Midbrain (tissue), 1 donor: ENCODE results near the gene LIG3.
"Not testable (repeated sequence)": the region's sequence is repeated elsewhere in the genome, so short reads cannot be mapped to it uniquely, and the experiment has no call there.

ENCODE experiments used
- DNase-seq: peaks from one replicate; lab custom pipeline; 2025; lab: John Stamatoyannopoulos, UW

LIG3 gene

DNA sequence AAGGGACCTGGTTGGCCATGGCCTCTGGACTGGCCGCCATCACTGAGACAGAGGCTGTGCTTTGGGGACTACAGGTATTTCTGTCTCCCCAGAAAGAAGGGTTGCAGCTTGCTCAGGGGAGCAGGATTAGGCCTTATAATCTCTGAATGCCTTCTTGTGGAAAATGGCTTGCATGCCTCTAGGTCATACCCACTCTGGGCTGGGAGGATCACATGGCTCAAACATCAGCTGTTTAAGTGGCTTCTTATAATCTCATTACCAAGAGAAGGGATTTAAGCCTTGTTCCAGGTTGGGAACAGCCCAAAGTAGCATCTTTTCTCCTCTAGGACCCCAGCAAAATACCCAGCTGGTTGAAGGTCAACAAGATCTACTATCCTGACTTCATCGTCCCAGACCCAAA lies 19.1 kb downstream of the LIG3 start:
- no peak for DNase-seq

DNA sequence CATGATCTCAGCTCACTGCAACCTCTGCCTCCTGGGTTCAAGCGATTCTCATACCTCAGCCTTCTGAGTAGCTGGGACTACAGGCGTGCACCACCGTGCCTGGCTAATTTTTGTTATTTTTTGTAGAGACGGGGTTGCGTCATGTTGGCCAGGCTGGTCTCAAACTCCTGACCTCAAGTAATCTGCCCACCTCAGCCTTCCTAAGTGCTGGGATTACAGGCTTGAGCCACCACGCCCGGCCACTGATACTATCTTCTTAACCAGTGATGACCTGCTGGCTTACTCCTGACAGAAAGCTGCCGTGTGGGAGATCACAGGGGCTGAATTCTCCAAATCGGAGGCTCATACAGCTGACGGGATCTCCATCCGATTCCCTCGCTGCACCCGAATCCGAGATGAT lies 20.7 kb downstream of the LIG3 start:
- not testable (repeated sequence) for DNase-seq

DNA sequence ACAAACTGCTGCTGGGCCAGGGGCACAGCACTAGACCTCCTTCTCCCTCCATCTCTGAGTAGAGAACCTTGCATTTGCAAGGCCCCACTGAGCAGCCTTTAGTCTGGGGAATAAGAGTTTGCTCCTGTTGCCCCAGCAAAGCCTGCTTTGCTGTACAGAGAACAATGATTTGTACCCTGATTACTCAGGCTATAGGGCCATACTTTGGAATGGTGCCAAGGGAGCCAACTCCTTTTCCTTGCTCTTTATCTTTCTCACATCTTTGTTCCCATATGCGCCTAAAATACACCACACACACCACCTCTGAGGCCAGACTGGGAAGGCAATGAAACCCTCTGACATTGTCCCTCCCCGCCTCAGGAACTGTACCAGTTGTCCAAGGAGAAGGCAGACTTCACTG lies 21.2 kb downstream of the LIG3 start:
- DNase-seq, result no peak

DNA sequence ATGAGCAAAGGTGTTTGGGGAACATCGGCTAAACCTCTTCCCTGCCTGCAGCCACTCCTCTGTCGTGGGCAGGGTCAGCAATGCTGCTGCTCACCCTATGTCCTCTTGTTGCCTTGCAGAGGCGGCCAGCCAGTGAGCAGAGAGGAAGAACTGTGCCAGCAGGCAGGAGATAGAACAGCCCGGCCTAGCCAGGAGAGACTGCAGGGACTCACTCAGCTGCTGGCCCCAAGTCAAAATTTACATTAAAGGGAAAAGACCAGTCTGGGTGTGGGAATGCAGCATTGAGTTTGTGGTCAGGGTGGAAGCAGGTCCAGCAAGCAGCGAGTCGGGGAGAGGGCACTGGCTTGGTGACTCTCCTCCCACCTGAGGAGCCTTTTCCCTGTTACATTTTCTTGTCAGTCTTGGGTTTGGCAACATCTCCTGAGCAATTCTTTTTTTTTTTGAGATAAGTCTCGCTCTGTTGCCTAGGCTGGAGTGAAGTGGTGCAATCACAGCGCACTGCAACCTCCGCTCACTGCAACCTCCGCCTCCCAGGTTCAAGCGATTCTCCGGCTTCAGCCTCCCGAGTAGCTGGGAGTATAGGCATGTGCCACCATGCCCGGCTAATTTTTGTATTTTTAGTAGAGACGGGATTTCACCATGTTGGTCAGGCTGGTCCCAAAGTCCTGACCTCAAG lies 22.7 kb downstream of the LIG3 start:
- no peak for DNase-seq

DNA sequence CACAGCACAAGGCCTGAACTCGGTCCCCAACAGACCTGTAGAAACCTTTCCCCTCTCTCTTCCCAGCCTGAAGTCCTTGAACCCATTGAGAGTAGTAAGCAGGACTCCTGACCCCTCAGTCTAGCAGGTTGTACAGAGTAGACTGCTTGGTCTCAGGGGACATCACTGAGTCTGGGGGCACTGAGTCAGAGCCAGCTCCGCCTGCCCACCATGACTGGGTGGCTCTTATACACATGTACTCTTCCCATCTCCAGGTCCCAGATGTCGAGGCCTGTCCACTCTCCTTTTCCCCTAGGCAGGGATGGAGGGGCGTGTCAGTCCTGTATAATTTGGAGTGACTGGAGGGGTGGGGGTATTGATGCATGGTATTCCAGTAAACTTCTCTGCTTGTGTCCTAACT lies 23.5 kb downstream of the LIG3 start:
- no peak for DNase-seq

DNA sequence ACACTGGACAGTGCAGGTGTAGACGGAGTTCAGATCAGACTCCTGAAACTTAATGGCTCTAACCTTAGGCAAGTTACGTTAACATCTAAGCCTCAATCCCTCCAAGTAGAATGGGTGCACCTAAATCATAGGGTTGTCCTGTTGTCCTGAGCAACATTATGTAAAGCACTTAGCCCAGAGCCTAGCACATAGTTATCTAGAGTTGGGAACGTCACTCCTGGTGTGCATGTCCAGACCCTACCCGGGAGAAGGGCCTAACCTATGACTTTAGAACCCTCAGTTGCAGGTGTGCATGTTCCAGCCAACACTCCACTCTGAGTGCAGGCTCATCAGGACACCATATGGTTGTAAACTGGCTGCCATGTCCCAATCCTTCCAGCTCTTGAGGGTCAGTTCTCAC lies 26.0 kb downstream of the LIG3 start:
- no peak for DNase-seq

DNA sequence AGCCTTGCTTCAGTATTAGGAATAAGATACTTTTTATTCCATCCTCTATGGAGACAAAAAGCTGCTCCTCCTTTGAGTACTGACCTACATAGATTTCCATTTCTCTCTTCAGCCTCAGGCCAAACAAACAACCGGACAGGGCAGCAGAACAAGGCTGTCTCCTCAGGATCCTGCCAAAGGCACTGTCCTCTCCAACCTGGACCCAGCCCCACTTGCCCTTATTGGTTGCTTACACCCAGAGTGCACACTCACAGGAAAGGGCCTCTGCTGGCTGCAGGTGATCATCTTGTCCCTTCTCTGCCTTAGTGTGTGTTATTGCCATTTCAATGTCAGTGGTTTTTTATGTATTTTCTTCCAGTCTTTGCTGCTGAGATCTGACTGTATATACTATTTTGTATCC lies 26.6 kb downstream of the LIG3 start:
- peak; percentile 15 for DNase-seq

DNA sequence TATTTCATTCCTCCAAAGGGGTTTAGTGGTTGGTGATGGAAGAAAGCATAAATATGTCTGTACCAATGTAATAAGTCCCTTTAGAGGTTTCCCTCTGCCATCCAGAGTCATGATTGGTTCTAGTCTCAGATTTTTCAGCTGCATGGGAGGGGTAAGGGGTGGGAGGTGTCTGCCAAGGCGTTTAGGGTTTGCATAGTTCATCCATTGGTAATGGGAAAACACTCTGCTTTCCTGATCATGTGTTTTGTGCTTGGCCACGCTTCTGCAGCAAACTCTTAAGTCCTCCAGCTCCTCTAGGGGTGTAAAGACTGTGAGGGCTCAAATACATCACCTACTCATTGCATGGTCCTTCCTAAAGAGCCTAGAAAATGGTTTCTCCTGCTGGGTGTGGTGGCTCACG lies 29.8 kb downstream of the LIG3 start:
- DNase-seq, result no peak

DNA sequence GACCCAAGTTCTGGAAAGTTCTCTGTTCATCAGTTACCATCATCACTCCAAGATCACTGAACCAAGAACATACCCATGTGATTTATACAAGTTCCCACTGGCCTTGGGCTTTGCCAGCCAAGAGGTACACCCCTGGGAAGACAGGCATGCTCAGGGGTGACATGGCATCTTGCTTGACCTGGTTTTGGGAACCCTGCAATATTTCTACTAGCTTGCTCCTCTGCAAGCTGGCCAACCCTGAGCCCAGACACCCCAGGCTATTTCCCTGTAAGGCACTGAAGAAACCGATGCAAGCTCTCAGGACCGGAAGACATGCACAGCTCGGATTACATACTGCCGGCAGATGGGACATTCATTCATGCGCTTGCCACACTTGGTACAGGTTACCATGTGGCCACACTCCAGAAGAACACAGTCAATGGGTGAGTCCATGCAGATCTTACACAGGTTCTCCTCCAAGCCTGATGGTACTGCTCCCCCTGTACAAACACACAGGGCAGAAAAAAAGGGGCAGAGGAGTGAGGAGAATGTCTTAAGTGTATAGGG lies 31.4 kb downstream of the LIG3 start:
- no peak for DNase-seq

DNA sequence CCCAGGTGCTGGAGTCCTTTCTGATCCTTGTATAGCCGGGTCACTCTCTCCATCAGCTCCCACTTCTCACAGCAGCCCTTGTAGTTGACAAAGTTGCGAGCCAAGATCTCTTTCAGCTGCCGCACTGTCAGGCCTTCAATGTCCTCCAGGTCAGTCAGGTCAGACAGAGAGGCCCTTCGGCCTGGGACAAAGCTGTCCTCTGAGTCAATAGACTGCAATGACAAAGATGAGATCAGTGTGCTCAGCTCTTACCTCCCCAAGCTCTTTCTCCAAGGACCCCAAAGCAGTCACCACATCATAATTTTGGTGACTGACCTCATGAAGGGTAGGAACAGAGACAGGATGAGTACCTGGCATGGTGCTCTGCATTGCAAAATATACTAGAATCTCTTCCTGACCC lies 36.1 kb downstream of the LIG3 start:
- DNase-seq, result no peak

DNA sequence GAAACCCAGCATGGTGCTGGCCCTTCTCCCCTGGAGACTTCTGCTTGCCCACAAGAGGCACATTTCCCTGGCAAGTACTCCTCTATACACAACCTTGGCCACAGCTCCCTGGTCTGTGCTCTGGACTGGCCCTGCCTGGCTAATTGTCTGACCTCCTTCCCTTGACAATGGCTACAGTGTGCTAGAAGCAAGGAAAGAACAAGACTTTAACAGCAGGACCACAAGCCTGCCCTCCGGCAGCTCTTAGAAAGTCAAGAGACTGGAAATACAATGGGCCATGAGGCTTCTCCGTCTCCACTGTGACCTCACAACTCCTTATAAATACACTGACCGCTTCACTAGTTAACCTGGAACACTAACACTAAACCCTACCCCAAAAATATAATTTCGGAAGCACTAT lies 36.7 kb downstream of the LIG3 start:
- DNase-seq, result no peak

DNA sequence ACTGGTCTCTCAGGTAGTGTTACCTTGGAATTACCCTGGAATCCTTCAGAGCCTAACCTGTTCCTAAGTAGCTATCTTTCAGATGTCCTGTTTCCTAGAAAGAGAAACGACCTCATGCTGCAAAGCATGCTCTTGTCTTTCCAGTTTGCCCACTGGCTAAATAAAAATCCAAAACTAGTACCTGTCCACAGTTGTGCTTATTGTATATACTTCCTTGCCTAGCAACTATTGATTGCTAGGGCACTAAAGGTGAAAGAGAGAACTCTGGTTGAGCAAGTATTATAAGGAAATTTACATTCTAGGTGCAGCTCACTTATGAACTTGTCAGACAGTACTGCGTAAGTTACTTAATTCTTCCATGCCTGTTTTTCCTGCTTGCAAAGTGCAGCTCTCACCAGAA lies 38.5 kb downstream of the LIG3 start:
- no peak for DNase-seq

DNA sequence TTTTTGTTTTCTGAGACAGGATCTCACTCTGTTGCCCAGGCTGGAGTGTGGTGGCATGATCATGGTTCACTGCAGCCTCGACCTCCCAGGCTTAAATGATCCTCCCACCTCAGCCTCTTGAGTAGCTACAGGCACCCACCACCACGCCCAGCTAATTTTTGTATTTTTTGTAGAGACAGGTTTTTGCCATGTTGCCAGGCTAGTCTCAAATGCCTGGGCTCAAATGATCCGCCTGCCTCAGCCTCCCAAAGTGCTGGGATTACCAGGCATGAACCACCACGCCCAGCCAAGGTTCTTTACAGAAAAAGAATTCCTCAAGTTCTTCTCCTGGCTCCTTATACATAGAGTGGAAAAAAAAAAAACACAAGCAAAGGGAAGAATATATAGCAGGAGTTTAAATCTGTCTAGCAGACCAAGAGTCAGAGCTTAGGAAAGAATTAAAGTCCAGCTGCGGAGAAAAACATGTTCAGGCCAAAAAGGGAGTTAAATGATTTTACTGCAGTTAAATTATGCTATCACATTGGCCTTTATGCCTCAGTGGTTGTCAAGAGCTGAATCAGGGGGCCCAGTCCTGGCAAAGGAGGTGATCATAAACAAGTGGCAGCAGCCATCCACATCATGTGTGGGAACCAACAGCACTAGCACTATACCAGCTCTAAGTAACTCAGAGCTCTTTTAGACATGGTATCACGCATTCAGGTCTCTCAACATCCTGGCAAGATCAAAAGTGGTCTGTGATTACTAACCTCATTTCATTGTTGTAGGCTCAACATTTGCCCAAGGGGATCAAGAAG lies 39.3 kb downstream of the LIG3 start:
- DNase-seq, result no peak

DNA sequence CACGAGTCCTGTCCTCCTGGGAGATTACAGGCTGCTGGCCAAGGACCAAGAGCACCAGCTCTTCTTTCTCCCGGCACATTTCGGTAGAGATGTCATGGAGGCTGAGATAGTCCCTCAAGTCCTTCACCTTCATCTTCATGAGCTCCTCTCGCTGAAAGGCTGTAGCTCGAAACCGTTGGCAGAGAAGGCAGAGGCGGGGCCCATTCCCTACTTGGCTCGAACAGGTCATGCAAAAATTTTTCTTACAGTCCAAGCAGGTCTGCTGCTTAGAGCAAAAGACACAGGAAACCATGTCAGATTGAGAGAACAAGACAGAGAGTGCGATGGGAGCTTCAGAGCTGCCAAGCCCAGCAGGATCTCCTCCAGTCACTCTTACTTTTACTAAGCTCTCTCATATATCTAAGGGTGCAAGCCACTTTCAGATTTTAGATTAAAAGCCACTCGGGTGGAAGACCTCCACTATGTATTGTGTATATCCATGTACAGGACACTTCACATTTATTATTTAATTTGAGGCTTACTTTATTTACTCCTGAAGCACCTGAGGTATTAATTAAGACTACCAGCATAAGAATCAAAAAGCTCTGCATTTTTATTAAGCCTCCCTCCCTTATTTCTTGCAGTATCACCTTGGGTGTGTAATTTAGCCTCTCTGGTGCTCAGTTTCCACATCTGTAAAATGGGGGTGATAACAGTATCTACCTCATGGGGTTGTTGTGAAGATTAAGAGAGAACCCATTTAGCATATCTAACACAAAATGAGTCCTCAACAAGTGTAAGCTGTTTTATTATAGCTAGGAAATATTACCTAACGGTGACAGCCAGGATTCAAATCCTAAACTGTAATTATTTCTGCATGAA lies 41.4 kb downstream of the LIG3 start:
- DNase-seq, result no peak

DNA sequence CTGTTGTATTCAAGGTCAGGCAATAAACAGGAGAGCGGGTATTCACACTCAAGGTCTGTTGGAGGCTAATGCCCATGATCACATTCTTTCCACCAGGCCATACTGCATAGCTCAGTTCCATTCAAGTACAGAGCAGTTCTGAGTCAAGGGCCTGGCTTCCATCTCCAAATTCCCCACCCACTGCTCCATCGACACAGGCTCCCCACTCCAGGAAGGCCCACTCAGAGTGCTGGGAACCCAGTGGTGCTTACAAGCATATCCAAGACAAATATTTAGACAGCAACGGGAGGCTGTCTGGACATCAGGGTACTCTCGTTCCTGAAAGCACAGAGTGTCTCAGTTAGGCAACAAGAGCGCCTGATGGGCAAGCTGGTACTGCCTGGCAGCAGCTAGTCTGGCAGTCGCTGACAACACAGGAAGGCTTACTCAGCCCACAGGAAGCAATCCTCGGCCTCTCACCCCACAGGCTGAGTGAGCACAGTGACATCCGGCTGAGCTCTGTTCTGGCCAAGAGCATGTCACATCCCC lies 42.3 kb downstream of the LIG3 start:
- peak; percentile 91 for DNase-seq

DNA sequence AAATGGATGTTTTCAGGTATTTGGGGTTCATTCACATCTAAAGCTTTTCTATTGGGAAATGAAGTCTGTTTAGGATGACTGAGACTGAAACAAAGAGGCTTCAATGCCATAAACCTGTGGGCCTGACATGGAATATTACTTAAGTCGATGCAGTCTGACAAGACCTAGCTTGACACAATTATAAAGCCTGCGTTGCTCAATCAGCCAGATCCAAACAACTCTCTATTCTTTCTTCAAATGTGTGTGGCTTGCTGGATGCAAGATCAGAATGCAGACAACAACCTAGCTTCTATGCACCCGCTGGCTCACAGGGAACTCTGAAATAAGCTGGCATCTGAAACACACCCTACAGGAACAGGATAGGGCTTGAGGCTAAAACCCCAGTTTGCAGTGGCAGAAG lies 43.2 kb downstream of the LIG3 start:
- peak; percentile 37 for DNase-seq

DNA sequence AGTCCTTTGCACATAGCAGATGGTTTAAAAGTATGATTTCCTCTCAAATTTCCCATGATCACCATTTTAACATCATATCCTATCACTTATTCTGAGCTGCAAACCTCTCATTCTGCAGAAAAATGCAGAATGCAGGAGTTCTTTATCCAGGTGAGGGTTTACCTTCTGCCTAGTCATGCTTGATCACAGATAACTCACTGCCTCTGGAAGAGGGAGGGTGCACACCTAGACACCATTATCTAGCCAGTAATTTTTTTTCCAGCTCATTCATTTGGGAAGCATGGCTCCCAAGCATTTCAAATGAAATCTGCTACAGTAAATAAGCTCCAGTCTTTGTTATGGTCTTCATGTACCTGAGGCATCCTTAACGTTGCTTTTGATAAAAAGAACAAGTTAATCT lies 45.2 kb downstream of the LIG3 start:
- no peak for DNase-seq

DNA sequence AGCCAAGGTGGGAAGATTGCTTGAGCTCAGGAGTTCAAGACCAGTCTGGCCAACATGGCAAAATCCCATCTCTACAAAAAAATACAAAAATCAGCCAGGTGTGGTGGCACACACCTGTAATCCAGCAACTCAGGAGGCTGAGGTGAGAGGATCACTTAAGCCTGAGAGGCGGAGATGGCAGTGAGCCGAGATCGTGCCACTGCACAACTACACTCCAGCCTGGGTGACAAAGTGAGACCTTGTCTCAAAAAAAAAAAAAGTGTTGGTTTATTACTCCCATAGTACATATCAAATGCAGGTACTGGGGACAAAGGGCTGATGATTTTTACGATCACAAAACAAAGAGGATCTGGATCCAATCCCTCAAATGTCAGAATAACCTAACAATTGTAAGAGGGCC lies 47.8 kb downstream of the LIG3 start:
- DNase-seq, result not testable (repeated sequence)

DNA sequence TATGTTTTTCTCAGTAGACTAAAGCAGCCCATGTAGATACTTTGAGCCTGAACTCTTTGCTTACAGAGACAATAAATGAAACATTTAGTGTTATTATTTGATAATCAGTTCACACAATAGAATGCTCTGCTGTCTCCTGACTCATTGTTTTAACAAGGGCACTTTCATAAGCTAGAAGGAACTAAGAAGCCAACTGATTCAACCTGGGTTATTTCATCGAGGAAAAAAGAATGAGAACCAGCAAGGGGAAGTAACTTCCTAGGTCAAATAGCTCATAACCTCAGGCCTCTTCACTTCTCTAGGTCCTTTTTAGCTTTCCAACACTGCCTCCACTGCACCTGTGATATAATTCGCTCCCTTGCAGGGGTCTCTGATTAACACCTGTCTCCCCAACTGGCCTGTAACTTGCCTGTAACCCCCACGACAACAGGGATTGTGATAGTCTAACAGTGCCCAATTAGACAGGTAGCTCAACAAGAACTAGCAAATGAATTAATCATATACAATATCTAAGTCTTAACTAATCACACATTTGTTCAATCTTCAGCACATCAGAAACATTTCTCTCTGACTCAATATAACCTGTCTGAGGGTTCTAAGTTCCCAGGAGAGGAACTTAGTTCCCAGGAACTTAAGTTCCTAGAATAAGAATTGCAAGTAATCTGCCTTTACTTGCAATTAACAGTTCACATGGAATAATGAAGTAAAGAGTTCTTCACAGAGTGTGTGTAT lies 48.4 kb downstream of the LIG3 start:
- no peak for DNase-seq

DNA sequence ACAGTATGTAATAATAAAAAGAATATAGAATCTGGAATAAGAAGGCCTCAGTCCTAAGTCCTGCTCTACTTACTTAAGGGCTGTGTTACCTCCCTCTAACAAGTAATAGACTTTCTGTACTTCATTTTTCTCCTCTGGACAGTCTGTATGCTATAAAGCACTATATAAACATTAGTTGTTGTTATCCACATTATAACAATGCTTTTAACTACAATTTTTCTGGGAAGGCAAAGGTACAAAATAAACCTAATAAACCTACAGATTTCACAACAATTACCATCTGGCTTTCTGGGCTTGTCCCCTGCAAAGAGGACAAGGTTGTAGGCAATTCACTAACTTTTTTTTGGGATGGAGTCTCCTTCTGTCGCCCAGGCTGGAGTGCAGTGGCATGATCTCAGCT lies 50.5 kb downstream of the LIG3 start:
- DNase-seq, result no peak

DNA sequence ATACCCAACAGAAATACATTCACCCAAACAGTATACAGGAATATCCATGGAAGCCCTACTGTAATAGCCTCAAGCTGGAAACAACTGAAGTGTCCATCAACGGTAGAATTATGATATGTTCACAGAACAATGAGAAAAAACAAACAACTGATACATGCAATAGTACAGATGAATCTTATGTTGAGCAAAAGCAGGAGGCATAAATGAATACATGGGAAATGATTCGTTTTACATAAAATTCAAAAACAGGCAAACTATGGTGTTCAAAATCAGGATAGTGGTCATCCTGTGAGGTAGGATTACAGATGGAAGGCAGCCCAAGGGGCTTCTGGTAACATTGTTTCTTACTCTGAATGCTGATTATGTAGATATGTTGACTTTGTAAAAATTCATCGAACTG lies 58.1 kb downstream of the LIG3 start:
- no peak for DNase-seq

DNA sequence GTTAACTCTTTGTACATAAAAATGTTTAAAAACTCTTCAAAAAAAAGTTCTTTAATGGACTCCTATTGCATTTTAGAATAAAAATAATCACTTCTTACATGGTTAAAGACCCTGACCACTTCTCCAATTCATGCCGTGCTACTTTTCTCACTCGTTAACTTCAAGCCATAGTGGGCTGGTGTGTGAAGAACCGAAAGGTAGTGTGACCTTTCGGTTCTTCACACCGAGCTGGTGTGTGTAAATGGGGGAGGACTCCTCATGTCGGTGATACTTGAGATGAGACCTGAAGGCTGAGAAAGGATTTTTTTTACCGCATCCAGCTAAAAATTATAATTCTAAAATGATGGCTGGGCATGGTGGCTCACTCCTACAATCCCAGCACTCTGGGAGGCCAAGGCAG lies 61.1 kb downstream of the LIG3 start:
- no peak for DNase-seq
